22Rv1 (cell line): ENCODE measurements around the gene HTT.

Source experiments
- ZFX ChIP-seq: fragments of 450-650 bp; IDR thresholded peaks from 2 replicates; pipeline ENCODE4 v1.6.1; 2017; ENCODE audit warnings: antibody characterized with exemption, borderline replicate concordance
- TF ChIP-seq, protein P1 (sequence below): fragments of 450-650 bp; IDR thresholded peaks from 2 replicates; pipeline ENCODE4 v1.5.1; 2017; ENCODE audit warnings: mild to moderate bottlenecking

DNA sequence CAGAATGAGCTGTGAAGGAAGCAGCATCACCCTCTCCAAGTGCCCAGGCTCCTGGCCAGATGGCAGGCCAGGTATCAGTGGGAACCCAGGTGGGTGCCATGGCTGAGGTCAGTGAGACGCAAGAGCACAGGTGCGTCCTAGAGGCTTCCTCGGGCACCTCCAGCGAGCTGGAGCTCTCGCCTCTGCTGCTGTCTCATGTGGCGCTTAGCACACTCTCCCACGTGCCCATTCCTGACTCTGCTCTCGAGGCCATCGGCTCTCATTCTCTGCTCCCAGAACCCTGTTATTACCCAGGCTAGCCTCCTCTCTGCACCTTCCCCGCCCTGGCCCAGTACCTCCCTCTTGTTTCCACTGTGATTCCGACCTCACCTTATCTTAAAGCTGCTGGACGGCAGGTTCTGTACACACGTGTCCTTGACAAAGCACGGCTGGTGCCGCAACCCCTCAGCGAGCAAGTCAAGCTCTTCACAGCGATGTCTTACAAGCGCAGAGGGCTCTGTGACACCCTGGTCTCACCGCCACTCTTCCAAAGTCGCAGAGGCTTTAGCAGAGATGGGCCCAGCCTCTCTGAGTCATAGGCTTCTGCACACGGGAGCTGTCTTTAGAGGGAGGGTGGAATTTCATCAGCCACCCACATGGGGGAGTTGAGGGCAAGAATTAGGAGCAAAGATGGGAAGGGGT is 159.1 kb downstream of the HTT start:
- TF ChIP-seq, protein P1, sequence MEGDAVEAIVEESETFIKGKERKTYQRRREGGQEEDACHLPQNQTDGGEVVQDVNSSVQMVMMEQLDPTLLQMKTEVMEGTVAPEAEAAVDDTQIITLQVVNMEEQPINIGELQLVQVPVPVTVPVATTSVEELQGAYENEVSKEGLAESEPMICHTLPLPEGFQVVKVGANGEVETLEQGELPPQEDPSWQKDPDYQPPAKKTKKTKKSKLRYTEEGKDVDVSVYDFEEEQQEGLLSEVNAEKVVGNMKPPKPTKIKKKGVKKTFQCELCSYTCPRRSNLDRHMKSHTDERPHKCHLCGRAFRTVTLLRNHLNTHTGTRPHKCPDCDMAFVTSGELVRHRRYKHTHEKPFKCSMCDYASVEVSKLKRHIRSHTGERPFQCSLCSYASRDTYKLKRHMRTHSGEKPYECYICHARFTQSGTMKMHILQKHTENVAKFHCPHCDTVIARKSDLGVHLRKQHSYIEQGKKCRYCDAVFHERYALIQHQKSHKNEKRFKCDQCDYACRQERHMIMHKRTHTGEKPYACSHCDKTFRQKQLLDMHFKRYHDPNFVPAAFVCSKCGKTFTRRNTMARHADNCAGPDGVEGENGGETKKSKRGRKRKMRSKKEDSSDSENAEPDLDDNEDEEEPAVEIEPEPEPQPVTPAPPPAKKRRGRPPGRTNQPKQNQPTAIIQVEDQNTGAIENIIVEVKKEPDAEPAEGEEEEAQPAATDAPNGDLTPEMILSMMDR, result no peak
- no peak for TF ChIP-seq ZFX
